ENCODE data around the gene SLC6A17.

Gene SLC6A17

GRCh38 chr1:110243574-110243973 is 93.3 kb downstream of the SLC6A17 start:
- no peak for DNase-seq

GRCh38 chr1:110245876-110246620 is 95.8 kb downstream of the SLC6A17 start:
- DNase-seq, result no peak

- no peak for DNase-seq
These were observed 98.5 kb downstream of the SLC6A17 start for GRCh38 chr1:110248746-110249145.

- no peak for DNase-seq
These were observed 99.0 kb downstream of the SLC6A17 start for GRCh38 chr1:110249256-110249655.

- DNase-seq, result no peak
These were observed 99.7 kb downstream of the SLC6A17 start for GRCh38 chr1:110250008-110250407.

GRCh38 chr1:110250749-110251148 is 100.5 kb downstream of the SLC6A17 start:
- DNase-seq, result no peak
